SH-SY5Y (cell line): Measurements from ENCODE around the gene SDK1.

Experiments used
- GATA2 ChIP-seq: IDR thresholded peaks from 2 replicates; pipeline ENCODE4 v1.6.1; 2011; ENCODE audit warnings: mild to moderate bottlenecking, low read depth, low read length
- GATA3 ChIP-seq: IDR thresholded peaks from 2 replicates; pipeline ENCODE4 v1.6.1; 2011; ENCODE audit warnings: low read depth, mild to moderate bottlenecking, low read length, moderate library complexity

- TF ChIP-seq GATA2 (no peak), GATA3 (no peak)
Measured at GRCh38 chr7:3589752-3590151, 288.7 kb downstream of the SDK1 start.
